ENCODE measurements around the gene TMEM87B.

TMEM87B gene

DNA sequence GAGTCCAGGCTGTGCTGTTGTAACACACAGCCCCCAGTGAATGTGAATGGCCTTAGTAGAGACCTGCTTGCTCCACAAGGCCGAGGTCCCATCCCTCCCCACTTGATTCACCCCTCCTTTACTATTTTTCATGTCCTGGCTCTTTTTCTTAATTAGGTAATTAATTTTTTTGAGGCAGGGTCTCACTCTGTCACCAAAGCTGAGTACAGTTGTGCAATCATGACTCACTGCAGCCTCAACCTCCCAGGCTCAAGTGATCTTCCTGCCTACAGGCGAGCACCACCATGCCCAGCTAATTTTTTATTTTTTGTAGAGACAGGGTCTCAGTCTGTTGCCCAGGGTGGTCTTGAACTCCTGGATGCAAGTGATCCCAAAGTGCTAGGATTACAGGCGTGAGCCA is 102.4 kb downstream of the TMEM87B start:
- DNase-seq (ENCODE audit: low read depth, low spot score) = no peak
- no peak overlapping the region for H3K4me3 ChIP-seq (ENCODE audit: insufficient read length, low read depth)
- no peaks in the 10 kb centered on the region for H3K9me3 ChIP-seq (ENCODE audit: insufficient read depth, low read length)
- TF ChIP-seq SUZ12 (IDR thresholded peaks at IDR 0.05; ENCODE audit: extremely low read depth, insufficient read depth, insufficient read length) (no peak), ZNF274 (IDR thresholded peaks at IDR 0.05; ENCODE audit: low read depth, low read length) (no peak), YY1 (IDR thresholded peaks at IDR 0.05; ENCODE audit: insufficient read depth, insufficient read length) (no peak)
- no peaks in the 10 kb centered on the region for H3K36me3 ChIP-seq (ENCODE audit: insufficient read depth, insufficient read length, low read length)
- no peaks in the 10 kb centered on the region for H3K27me3 ChIP-seq (ENCODE audit: insufficient read depth, insufficient read length)
- H3K9ac ChIP-seq (ENCODE audit: insufficient read length, low read depth) = no peak overlapping the region
- peaks cover 6% of the 10 kb centered on the region for H3K4me1 ChIP-seq (ENCODE audit: insufficient read depth, insufficient read length)

DNA sequence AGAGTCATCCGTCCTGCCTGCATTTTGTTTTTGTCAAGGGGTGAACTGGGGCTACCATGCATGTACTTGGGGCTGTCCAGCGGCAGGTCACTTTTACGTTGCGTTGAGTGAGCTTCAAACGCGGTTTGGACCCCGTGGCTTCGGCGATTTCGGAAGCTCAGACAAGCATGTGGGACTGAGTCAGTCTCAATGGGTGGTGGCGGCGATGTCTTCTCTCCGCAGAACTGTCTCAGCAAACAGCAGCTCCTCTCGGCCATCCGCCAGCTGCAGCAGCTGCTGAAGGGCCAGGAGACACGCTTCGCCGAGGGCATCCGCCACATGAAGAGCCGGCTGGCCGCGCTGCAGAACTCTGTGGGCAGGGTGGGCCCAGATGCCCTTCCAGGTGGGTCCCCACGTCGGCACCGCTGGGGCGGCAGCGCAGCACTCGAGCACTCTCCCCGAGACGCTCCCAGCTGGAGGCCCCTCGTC is 104.4 kb downstream of the TMEM87B start:
- Histone ChIP-seq H3K27me3 (ENCODE audit: insufficient read depth, insufficient read length) (no peaks in the 10 kb centered on the region), H3K4me3 (ENCODE audit: insufficient read length, low read depth) (no peak overlapping the region), H3K4me1 (ENCODE audit: insufficient read depth, insufficient read length) (peaks cover 6% of the 10 kb centered on the region), H3K9ac (ENCODE audit: insufficient read length, low read depth) (no peak overlapping the region), H3K36me3 (ENCODE audit: insufficient read depth, insufficient read length, low read length) (no peaks in the 10 kb centered on the region), H3K9me3 (ENCODE audit: insufficient read depth, low read length) (no peaks in the 10 kb centered on the region)
- TF ChIP-seq ZNF274 (IDR thresholded peaks at IDR 0.05; ENCODE audit: low read depth, low read length) = no peak
- TF ChIP-seq YY1 (IDR thresholded peaks at IDR 0.05; ENCODE audit: insufficient read depth, insufficient read length) = no peak
- no peak for TF ChIP-seq SUZ12 (IDR thresholded peaks at IDR 0.05; ENCODE audit: extremely low read depth, insufficient read depth, insufficient read length)
- DNase-seq (ENCODE audit: low read depth, low spot score) = no peak

DNA sequence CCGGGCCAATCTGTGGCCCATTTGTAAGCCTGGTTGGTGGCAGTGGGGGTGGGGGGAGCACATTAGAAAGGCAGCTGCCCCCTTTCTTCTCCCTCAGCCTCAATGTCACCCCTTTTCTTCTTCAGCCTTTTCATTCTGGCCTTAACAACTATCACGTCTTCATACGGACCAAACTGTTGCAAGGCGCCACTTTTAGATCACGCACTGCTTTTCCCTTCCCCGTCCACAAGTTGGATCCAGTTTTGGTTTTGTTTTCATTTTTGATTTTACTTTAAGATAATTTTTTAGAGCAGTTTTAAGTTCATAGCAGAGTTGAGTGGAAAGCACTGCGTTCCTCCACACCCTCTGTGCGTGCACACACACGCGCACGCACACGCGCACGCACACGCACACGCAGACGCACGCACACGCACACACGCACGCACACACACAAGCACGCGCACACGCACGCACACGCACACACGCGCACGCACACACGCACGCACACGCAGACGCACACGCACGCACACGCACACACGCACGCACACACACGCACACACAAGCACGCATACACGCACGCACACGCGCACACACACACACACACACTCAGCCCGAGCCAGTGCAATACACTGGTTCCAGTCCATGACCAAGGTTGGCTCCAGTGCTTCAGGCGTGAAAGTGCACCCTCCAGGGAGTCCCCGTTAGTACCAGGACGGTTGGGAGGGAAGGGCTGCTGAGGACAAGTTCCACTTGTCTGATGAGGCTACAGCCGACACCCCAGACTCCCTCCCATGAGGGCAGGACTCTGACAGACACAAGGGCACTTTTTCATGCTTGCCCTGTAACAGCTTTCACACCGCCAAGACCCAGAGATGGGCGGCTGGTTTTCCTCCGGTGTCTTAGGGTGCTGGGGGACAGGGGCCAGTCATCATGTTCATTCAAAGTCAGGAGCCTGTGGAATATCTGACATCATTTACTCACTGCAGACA is 105.5 kb downstream of the TMEM87B start:
- TF ChIP-seq YY1 (IDR thresholded peaks at IDR 0.05; ENCODE audit: insufficient read depth, insufficient read length) (no peak), ZNF274 (IDR thresholded peaks at IDR 0.05; ENCODE audit: low read depth, low read length) (no peak), SUZ12 (IDR thresholded peaks at IDR 0.05; ENCODE audit: extremely low read depth, insufficient read depth, insufficient read length) (no peak)
- no peak for DNase-seq (ENCODE audit: low read depth, low spot score)
- Histone ChIP-seq H3K4me1 (ENCODE audit: insufficient read depth, insufficient read length) (peaks cover 4% of the 10 kb centered on the region), H3K4me3 (ENCODE audit: insufficient read length, low read depth) (no peak overlapping the region), H3K9me3 (ENCODE audit: insufficient read depth, low read length) (no peaks in the 10 kb centered on the region), H3K27me3 (ENCODE audit: insufficient read depth, insufficient read length) (no peaks in the 10 kb centered on the region), H3K9ac (ENCODE audit: insufficient read length, low read depth) (no peak overlapping the region), H3K36me3 (ENCODE audit: insufficient read depth, insufficient read length, low read length) (no peaks in the 10 kb centered on the region)

DNA sequence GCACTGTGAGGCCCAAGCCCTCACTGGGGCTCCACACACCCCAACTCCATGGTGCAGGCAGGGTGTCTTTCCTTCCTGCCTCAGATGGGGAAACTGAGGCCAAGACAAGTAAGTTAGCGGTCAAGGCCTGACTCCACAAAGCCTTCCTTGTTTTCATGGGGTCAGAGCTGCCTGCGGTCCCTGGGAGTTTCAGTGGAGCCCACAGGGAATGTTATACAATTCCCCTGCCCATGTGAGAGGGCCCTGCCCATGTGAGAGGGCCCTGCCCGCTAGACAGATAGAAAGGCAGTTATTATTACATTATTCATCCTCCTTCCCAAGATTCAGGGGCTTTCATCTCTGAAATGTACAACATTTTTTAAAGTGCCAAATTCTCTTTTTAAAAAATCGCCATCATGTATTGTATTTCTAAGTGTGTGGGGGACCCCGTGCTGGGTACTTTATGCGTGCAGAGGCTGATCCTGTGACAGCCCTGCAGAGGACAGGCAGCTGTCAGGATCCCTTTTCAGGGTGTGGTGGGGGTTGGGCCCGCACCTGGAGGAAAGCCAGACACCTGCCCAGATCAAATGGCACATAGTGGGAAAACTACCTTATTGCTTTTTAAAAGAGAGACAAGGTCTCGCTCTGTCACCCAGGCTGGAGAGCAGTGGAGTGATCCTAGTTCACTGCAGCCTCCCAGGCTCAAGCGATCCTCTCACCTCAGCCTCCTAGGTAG is 106.5 kb downstream of the TMEM87B start:
- H3K4me3 ChIP-seq (ENCODE audit: insufficient read length, low read depth) = no peak overlapping the region
- no peaks in the 10 kb centered on the region for H3K9me3 ChIP-seq (ENCODE audit: insufficient read depth, low read length)
- DNase-seq (ENCODE audit: low read depth, low spot score) = no peak
- H3K4me1 ChIP-seq (ENCODE audit: insufficient read depth, insufficient read length) = no peaks in the 10 kb centered on the region
- no peaks in the 10 kb centered on the region for H3K27me3 ChIP-seq (ENCODE audit: insufficient read depth, insufficient read length)
- H3K36me3 ChIP-seq (ENCODE audit: insufficient read depth, insufficient read length, low read length) = no peaks in the 10 kb centered on the region
- TF ChIP-seq YY1 (IDR thresholded peaks at IDR 0.05; ENCODE audit: insufficient read depth, insufficient read length) (no peak), SUZ12 (IDR thresholded peaks at IDR 0.05; ENCODE audit: extremely low read depth, insufficient read depth, insufficient read length) (no peak), ZNF274 (IDR thresholded peaks at IDR 0.05; ENCODE audit: low read depth, low read length) (no peak)
- H3K9ac ChIP-seq (ENCODE audit: insufficient read length, low read depth) = no peak overlapping the region

DNA sequence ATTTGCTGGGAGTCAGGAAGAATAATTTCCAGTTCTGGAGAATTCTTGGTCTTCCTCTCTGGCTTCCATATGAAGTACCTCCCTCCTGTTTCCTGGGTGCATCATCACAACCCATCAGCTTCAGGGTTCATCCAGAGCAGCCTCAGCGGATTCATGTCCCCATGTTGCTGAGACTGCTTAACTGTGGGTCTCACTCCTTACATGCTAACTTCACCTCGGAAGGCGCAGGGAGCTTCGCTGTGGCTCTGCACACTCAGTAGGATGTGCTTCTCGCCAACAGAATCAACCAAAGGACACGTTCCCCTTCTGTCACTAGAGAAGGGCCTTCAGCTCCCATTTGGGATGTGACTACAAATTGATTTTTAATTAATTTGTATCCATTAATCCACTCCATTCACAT is 107.3 kb downstream of the TMEM87B start:
- TF ChIP-seq SUZ12 (IDR thresholded peaks at IDR 0.05; ENCODE audit: extremely low read depth, insufficient read depth, insufficient read length) (no peak), ZNF274 (IDR thresholded peaks at IDR 0.05; ENCODE audit: low read depth, low read length) (no peak), YY1 (IDR thresholded peaks at IDR 0.05; ENCODE audit: insufficient read depth, insufficient read length) (no peak)
- no peaks in the 10 kb centered on the region for H3K4me1 ChIP-seq (ENCODE audit: insufficient read depth, insufficient read length)

DNA sequence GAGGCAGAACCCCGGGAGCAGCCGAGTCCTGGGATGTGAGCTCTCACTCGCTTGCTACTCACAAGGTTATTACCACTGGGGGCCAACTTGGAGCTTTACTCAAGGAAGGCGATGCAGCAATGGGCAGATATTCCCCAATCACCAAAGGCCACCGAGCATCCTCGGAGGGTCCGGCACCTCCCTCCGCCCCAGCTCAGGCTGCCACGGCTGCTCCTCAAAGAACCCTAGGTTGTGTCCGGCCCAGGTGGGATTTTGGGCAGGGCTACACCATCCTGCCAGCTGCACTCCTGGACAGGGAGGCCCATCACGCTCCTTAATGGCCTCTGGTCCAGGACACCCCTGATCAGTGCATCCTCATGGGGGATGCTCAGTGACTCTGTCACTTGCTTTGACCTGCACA is 107.9 kb downstream of the TMEM87B start:
- no peak overlapping the region for H3K9ac ChIP-seq (ENCODE audit: insufficient read length, low read depth)
- H3K4me1 ChIP-seq (ENCODE audit: insufficient read depth, insufficient read length) = no peaks in the 10 kb centered on the region
- no peaks in the 10 kb centered on the region for H3K9me3 ChIP-seq (ENCODE audit: insufficient read depth, low read length)
- TF ChIP-seq ZNF274 (IDR thresholded peaks at IDR 0.05; ENCODE audit: low read depth, low read length) (no peak), YY1 (IDR thresholded peaks at IDR 0.05; ENCODE audit: insufficient read depth, insufficient read length) (no peak), SUZ12 (IDR thresholded peaks at IDR 0.05; ENCODE audit: extremely low read depth, insufficient read depth, insufficient read length) (no peak)
- no peaks in the 10 kb centered on the region for H3K36me3 ChIP-seq (ENCODE audit: insufficient read depth, insufficient read length, low read length)
- no peaks in the 10 kb centered on the region for H3K27me3 ChIP-seq (ENCODE audit: insufficient read depth, insufficient read length)
- H3K4me3 ChIP-seq (ENCODE audit: insufficient read length, low read depth) = no peak overlapping the region
- no peak for DNase-seq (ENCODE audit: low read depth, low spot score)

More for the DNA sequence above, 107.3 kb downstream of the TMEM87B start:
- H3K4me3 ChIP-seq (ENCODE audit: insufficient read length, low read depth) = no peak overlapping the region
- H3K9ac ChIP-seq (ENCODE audit: insufficient read length, low read depth) = no peak overlapping the region
- H3K36me3 ChIP-seq (ENCODE audit: insufficient read depth, insufficient read length, low read length) = no peaks in the 10 kb centered on the region
- no peak for DNase-seq (ENCODE audit: low read depth, low spot score)
- H3K9me3 ChIP-seq (ENCODE audit: insufficient read depth, low read length) = no peaks in the 10 kb centered on the region
- no peaks in the 10 kb centered on the region for H3K27me3 ChIP-seq (ENCODE audit: insufficient read depth, insufficient read length)

DNA sequence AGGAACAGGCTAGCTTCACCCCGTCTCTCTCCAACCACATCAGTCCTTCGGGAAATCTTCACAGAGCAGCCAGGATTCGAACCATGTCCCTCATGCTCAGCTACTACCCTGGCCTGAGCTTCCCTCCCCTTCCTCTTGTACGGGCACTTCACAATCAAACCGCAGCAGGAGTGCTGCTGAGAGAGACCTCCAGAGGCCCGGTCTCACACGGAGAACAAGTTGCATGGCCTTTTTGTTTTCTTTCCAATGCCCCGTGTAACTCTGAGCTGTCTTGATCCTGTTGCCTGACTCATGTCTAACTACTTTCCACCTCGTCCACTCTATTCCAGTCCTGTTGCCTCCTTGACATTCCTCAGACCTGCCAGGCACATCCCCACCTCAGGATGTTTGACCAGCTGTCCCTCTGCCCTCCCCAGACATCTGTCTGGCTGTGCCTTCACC is 108.5 kb downstream of the TMEM87B start:
- DNase-seq (ENCODE audit: low read depth, low spot score) = no peak
- TF ChIP-seq SUZ12 (IDR thresholded peaks at IDR 0.05; ENCODE audit: extremely low read depth, insufficient read depth, insufficient read length) (no peak), ZNF274 (IDR thresholded peaks at IDR 0.05; ENCODE audit: low read depth, low read length) (no peak), YY1 (IDR thresholded peaks at IDR 0.05; ENCODE audit: insufficient read depth, insufficient read length) (no peak)
- Histone ChIP-seq H3K9me3 (ENCODE audit: insufficient read depth, low read length) (no peaks in the 10 kb centered on the region), H3K27me3 (ENCODE audit: insufficient read depth, insufficient read length) (no peaks in the 10 kb centered on the region), H3K4me3 (ENCODE audit: insufficient read length, low read depth) (no peak overlapping the region), H3K9ac (ENCODE audit: insufficient read length, low read depth) (no peak overlapping the region), H3K4me1 (ENCODE audit: insufficient read depth, insufficient read length) (no peaks in the 10 kb centered on the region), H3K36me3 (ENCODE audit: insufficient read depth, insufficient read length, low read length) (no peaks in the 10 kb centered on the region)
